Bronchial epithelial cell (primary cell): ENCODE data around the gene SEPTIN3. TPM values are rescaled to one million over a fixed set of nuclear protein-coding genes. Genes with fewer than 3 reads are reported as not detected.

ENCODE experiments used
- DNase-seq: peaks from one replicate; pipeline ENCODE4 v3.0.0-alpha.2; 2010; ENCODE audit warnings: low read depth
- FAIRE-seq: peaks from 2 replicates; lab custom pipeline; 2011; peaks lifted over from hg19 to GRCh38; lab: Jason Lieb, UNC
- H3K27me3 ChIP-seq: 2 replicates; pipeline ENCODE4 v1.5.1; 2011; ENCODE audit warnings: low read length; ENCODE audit not compliant: control insufficient read depth, insufficient read depth
- H3K36me3 ChIP-seq: 2 replicates; pipeline ENCODE4 v1.5.1; 2011; ENCODE audit warnings: low read length; ENCODE audit not compliant: control insufficient read depth, insufficient read depth
- H3K4me3 ChIP-seq: 2 replicates; pipeline ENCODE4 v1.5.1; 2011; ENCODE audit warnings: mild to moderate bottlenecking, low read depth, low read length, control low read depth
- CTCF ChIP-seq: IDR thresholded peaks from 2 replicates; pipeline ENCODE4 v1.5.1; 2011; ENCODE audit warnings: mild to moderate bottlenecking, moderate library complexity, low read length, control low read depth, inconsistent platforms; ENCODE audit not compliant: insufficient read depth, severe bottlenecking
- total RNA-seq: library from RNA; depleted of rRNA; stranded (reverse); fragments of >200 nt; gene quantifications from 2 replicates; pipeline ENCODE4 v1.2.1, GENCODE V29; 2014

SEPTIN3 gene, protein sequence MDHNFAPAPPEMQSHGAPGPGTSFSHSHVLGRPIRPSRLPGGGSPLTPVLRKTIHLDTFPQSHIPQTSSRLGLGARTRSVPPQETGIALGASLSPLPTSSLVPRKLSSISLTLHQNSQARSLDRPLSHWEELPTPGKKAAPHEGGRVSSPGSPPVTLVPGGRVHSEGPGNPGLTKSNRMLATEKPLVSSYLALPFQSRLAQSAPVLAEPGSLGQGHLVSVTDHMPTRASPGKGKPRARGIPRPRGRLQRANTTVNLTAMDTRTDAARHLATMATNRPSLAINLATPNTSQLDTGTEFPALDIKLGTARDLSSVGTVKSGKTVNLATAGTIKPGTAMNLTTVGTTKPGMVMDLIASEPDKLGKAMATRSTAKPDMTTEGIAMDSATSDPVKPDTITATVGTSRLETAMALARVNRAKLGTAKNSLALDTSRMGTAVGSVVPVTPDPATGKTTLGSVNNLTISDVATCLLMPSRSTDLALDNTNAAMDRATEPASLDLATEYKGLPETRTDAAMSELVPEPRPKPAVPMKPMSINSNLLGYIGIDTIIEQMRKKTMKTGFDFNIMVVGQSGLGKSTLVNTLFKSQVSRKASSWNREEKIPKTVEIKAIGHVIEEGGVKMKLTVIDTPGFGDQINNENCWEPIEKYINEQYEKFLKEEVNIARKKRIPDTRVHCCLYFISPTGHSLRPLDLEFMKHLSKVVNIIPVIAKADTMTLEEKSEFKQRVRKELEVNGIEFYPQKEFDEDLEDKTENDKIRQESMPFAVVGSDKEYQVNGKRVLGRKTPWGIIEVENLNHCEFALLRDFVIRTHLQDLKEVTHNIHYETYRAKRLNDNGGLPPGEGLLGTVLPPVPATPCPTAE
- total RNA-seq = under 0.01 TPM in 2 replicates

- no peaks in the 10 kb centered on the region for H3K36me3 ChIP-seq
- FAIRE-seq (no peak), DNase-seq (no peak)
- H3K4me3 ChIP-seq = no peak within 1 kb of the TSS
- TF ChIP-seq CTCF = no peak
- H3K27me3 ChIP-seq = no peaks in the 10 kb centered on the region
Observed at GRCh38 chr22:41969110-41969646, at the start of gene SEPTIN3. SEPTIN3 (plus strand) TSS chr22:41969443; CDS start chr22:41971493, 2,050 bp downstream.

- DNase-seq = no peak
- H3K36me3 ChIP-seq = no peaks in the 10 kb centered on the region
- FAIRE-seq = no peak
- TF ChIP-seq CTCF = no peak
- H3K27me3 ChIP-seq = peaks cover 12% of the 10 kb centered on the region
- H3K4me3 ChIP-seq = peak overlapping the region; percentile 45
Observed at GRCh38 chr22:41920271-41920976, 48.8 kb upstream of the SEPTIN3 start.

DNA sequence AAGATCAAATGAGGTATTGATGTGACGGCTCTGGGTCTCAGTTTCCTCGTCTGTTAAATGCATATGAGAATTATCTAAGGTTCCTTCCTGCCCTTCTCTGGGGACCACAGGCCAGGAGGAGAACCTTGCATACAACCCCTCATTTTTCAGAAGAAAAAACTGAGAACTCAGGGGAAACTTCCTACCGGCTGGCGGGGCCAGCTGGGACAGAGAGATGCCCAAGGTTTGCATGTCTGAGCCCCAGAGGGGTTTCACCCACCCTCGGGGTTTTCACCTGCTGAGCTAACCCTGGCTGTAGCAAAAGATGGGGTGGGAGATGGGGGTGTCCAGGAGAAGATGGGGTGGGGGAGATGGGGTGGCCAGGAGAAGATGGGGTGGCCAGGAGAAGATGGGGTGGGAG lies 46.9 kb upstream of the SEPTIN3 start:
- H3K36me3 ChIP-seq = no peaks in the 10 kb centered on the region
- no peak for TF ChIP-seq CTCF
- FAIRE-seq (no peak), DNase-seq (no peak)
- H3K27me3 ChIP-seq = peaks cover 8% of the 10 kb centered on the region
- no peak overlapping the region for H3K4me3 ChIP-seq

DNA sequence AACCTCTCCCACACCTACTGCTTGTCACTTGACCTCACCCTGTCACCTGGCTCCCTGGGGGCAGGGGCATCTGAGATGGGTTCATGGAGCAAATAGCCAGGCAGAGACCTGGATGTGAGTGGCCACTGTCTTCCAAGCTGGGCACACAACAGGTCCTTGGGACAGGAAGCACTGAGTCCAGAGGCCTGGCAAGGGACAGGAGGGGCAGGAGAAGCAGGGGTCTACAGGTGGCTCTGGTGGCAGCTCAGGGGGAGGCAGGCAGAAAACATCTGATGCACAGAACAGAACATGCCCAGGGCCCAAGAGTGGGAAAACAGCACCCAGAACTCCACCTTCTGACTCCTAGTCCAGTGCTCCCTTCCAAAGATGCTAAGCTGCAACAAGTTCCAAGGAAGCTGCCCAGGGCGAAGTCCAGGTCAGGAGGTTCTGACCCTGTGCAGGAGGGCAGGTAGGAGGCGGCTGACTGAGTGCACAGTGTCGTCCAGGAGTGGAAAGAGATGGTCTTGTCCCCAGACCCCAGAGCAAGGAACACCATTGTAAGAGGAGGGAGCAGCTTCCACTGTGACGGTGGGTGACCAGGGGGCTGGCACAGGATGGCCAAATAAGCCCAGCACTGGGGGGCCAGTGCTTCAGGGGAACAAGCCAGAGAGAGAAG lies 46.2 kb upstream of the SEPTIN3 start:
- Histone ChIP-seq H3K36me3 (no peaks in the 10 kb centered on the region), H3K4me3 (no peak overlapping the region), H3K27me3 (peaks cover 8% of the 10 kb centered on the region)
- TF ChIP-seq CTCF = no peak
- no peak for FAIRE-seq
- DNase-seq = no peak
